SK-N-SH (cell line): ENCODE data around the gene MAPK13. TPM values are rescaled to one million over a fixed set of nuclear protein-coding genes. Genes with fewer than 3 reads are reported as not detected.

Experiments
- CTCF ChIA-PET: fragments of 300-600, 350-600 bp; formaldehyde crosslinking; extraction: SDS; loops from one replicate; lab custom pipeline; 2021; lab: Yijun Ruan, JAX
- POLR2A ChIA-PET: fragments of 350-600 bp; sonication (Branson Sonifier 250); formaldehyde crosslinking; extraction: SDS; loops from one replicate; lab custom pipeline; 2020; ENCODE audit warnings: antibody characterized with exemption, inconsistent platforms; lab: Yijun Ruan, JAX
- DNase-seq: peaks from one replicate; pipeline ENCODE4 v3.0.0; 2012
- H2AFZ ChIP-seq: fragments of 200-600 bp; sonication (generic); 2 replicates; pipeline ENCODE4 v1.8.1; 2016; ENCODE audit warnings: antibody characterized with exemption, mild to moderate bottlenecking, low read depth
- H3F3A ChIP-seq: fragments of 200-600 bp; sonication (generic); replicated peaks from 2 replicates; pipeline ENCODE3; 2016; ENCODE audit warnings: antibody characterized with exemption, mild to moderate bottlenecking; ENCODE audit not compliant: insufficient read depth
- H3K27ac ChIP-seq, 2 experiments: fragments of 200-500 bp in 1 of 2; fragments of 200-600 bp in 1 of 2; sonication (Bioruptor generic) in 1 of 2; sonication (generic), shearing (Covaris generic) in 1 of 2; 2 replicates each; pipeline versions ENCODE4 v1.5.1 to v1.6.1; 2014 to 2016; ENCODE audit warnings: low read depth in 2 of 2, inconsistent platforms in 1 of 2, low read length in 1 of 2, mild to moderate bottlenecking in 1 of 2, mixed read lengths in 1 of 2
- H3K27me3 ChIP-seq: fragments of 200-600 bp; sonication (generic), shearing (Covaris generic); 2 replicates; pipeline ENCODE4 v1.6.1; 2016; ENCODE audit warnings: mixed run types; ENCODE audit not compliant: insufficient read depth
- H3K36me3 ChIP-seq, 2 experiments: fragments of 200-500 bp in 1 of 2; fragments of 200-600 bp in 1 of 2; sonication (Bioruptor generic) in 1 of 2; sonication (generic) in 1 of 2; replicated peaks in 1 of 2; 2 replicates each; pipeline versions ENCODE3 to v1.5.1; 2014 to 2016; ENCODE audit warnings: low read length in 1 of 2, mild to moderate bottlenecking in 1 of 2; ENCODE audit not compliant: insufficient read depth in 2 of 2, control insufficient read depth in 1 of 2
- H3K4me1 ChIP-seq, 2 experiments: fragments of 200-500 bp in 1 of 2; fragments of 200-600 bp in 1 of 2; sonication (Bioruptor generic) in 1 of 2; sonication (generic), shearing (Covaris generic) in 1 of 2; 2 replicates each; pipeline versions ENCODE4 v1.5.1 to v1.6.1; 2014 to 2016; ENCODE audit warnings: low read depth in 1 of 2, low read length in 1 of 2, mixed run types in 1 of 2; ENCODE audit not compliant: insufficient read depth in 2 of 2, control insufficient read depth in 1 of 2
- H3K4me2 ChIP-seq: fragments of 200-600 bp; sonication (generic), shearing (Covaris generic); 2 replicates; pipeline ENCODE4 v1.6.1; 2017; ENCODE audit warnings: mixed run types
- H3K4me3 ChIP-seq, 2 experiments: fragments of 200-500 bp in 1 of 2; fragments of 200-600 bp in 1 of 2; sonication (Bioruptor generic) in 1 of 2; sonication (generic), shearing (Covaris generic) in 1 of 2; 2 replicates each; pipeline versions ENCODE4 v1.5.1 to v1.8.1; 2014 to 2016; ENCODE audit warnings: low read depth in 2 of 2, inconsistent platforms in 1 of 2, low read length in 1 of 2, mild to moderate bottlenecking in 1 of 2, mixed read lengths in 1 of 2, moderate library complexity in 1 of 2
- H3K79me2 ChIP-seq: fragments of 200-600 bp; sonication (generic); 2 replicates; pipeline ENCODE4 v1.8.1; 2017; ENCODE audit warnings: mild to moderate bottlenecking; ENCODE audit not compliant: insufficient read depth
- H3K9ac ChIP-seq: fragments of 200-600 bp; sonication (generic); 2 replicates; pipeline ENCODE4 v1.6.1; 2017; ENCODE audit warnings: mixed run types
- H3K9me2 ChIP-seq: fragments of 200-600 bp; sonication (generic); 2 replicates; pipeline ENCODE4 v1.6.1; 2017; ENCODE audit warnings: mixed run types
- H3K9me3 ChIP-seq: fragments of 200-600 bp; sonication (generic); 2 replicates; pipeline ENCODE4 v1.6.1; 2017; ENCODE audit warnings: mixed run types, mild to moderate bottlenecking, moderate library complexity
- H4K20me1 ChIP-seq: fragments of 200-600 bp; sonication (generic); 2 replicates; pipeline ENCODE4 v1.6.1; 2017; ENCODE audit warnings: mild to moderate bottlenecking, mixed run types; ENCODE audit not compliant: insufficient read depth
- CHD2 ChIP-seq: fragments of 150-350 bp; IDR thresholded peaks from 2 replicates; pipeline ENCODE4 v1.6.1; 2018; ENCODE audit warnings: low read length; ENCODE audit not compliant: partially characterized antibody
- GATA2 ChIP-seq: sonication (generic); formaldehyde crosslinking; IDR thresholded peaks from 2 replicates; pipeline ENCODE4 v1.5.0; 2020; ENCODE audit warnings: mild to moderate bottlenecking, missing genetic modification reagents
- NFIC ChIP-seq: IDR thresholded peaks from 2 replicates; pipeline ENCODE4 v1.4.0; 2012; ENCODE audit warnings: borderline replicate concordance
- RAD21 ChIP-seq: IDR thresholded peaks from 2 replicates; pipeline ENCODE4 v1.6.1; 2012; ENCODE audit warnings: mild to moderate bottlenecking, low read length
- RCOR1 ChIP-seq: fragments of 150-350 bp; IDR thresholded peaks from 2 replicates; pipeline ENCODE4 v1.6.1; 2017; ENCODE audit warnings: antibody characterized with exemption, low read length
- RFX5 ChIP-seq: IDR thresholded peaks from 2 replicates; pipeline ENCODE4 v1.6.1; 2012; ENCODE audit warnings: mild to moderate bottlenecking, improper control_type of control experiment, low read length
- RXRA ChIP-seq: IDR thresholded peaks from 2 replicates; pipeline ENCODE4 v1.4.0; 2012; ENCODE audit warnings: low read depth, mild to moderate bottlenecking, borderline replicate concordance
- SIN3A ChIP-seq: IDR thresholded peaks from 2 replicates; pipeline ENCODE4 v1.6.1; 2012; ENCODE audit warnings: low read depth, mild to moderate bottlenecking, low read length, moderate library complexity, borderline replicate concordance
- SMC3 ChIP-seq: IDR thresholded peaks from 2 replicates; pipeline ENCODE4 v1.6.1; 2012; ENCODE audit warnings: low read depth, low read length, improper control_type of control experiment
- TCF12 ChIP-seq: IDR thresholded peaks from 2 replicates; pipeline ENCODE4 v1.4.0; 2012
- WGBS: methylation state at CpG from one replicate; pipeline ENCODE4 v1.1.6; 2017; ENCODE audit warnings: low lambda C conversion rate; 5-methylcytosine and 5-hydroxymethylcytosine counted together
- polyA plus RNA-seq, 3 experiments: library from polyadenylated mRNA; depleted of rRNA; stranded (reverse); fragments of >200 nt; gene quantifications; 2 replicates each; pipeline ENCODE4 v1.2.3, GENCODE V29; 2012
- TF ChIP-seq, protein P1 (sequence below): IDR thresholded peaks from 2 replicates; pipeline ENCODE4 v1.4.0; 2012; ENCODE audit warnings: low read depth, borderline replicate concordance

Gene MAPK13
- polyA plus RNA-seq, 1 of the 3 experiments (the other 2 are of a cell fraction) = 2.3 TPM

DNA sequence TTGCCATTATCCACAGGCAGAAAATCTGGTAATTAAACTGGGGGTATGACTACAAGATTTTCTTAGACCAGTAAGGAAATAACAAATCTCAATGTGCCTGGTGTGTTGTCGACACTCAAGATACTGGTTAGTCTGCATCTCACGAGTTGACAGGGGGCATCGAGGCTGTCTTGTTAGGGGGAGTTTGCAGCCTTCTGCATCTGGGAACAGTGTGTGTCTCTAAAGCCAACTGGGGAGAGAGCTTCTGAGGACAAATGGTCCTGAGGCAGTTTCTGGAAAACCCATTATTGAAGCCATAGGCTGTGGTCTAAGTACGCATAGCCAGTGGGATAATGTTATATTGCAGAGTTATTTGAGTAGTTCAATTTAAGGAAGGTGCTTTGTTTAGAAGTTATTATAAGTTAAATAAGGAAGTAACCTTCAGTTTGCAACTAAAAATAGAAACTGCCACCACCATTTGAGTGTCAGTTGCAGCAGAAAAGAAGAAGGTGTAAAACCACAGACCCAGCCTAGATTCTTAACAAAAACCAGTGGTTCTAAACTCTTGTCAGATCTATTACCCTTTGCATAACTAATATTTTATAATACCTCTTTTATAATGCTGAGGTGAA, 15.4 kb upstream of the MAPK13 start:
- WGBS = 73% methylated on average over 4 of the region's 4 CpGs

DNA sequence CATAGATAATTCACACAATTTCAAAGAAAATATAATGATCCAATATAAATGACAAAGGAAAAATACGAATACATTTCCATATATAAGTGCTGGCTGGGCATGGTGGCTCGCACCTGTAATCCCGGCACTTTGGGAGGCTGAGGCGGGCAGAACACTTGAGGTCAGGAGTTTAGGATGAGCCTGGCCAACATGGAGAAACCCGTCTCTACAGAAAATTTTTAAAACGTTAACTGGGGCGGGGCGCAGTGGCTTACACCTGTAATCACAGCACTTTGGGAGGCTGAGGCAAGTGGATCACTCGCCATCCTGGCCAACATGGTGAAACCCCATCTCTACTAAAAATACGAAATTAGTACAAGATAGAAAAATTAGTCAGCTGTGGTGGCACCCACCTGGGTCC, 14.9 kb upstream of the MAPK13 start:
- Histone ChIP-seq H3K9me2 (no peaks in the 10 kb centered on the region), H3K4me1 (peaks cover 0 to 24% of the 10 kb centered on the region in 2 experiments; a peak in 2 of 4 replicates), H3K9me3 (no peaks in the 10 kb centered on the region), H3K27me3 (no peaks in the 10 kb centered on the region), H2AFZ (no peak overlapping the region), H3K27ac (no peak overlapping the region), H3K4me3 (no peak overlapping the region), H3F3A (peaks cover 8% of the 10 kb centered on the region), H3K9ac (no peak overlapping the region), H3K79me2 (no peaks in the 10 kb centered on the region), H3K36me3 (peaks cover 11 to 16% of the 10 kb centered on the region in 2 experiments), H3K4me2 (no peak overlapping the region), H4K20me1 (no peaks in the 10 kb centered on the region)
- no peak for DNase-seq
- 96% methylated on average over 10 of the region's 10 CpGs for WGBS
- TF ChIP-seq SIN3A = no peak
- no peak for TF ChIP-seq RXRA
- no peak for TF ChIP-seq RCOR1
- no peak for TF ChIP-seq SMC3
- TF ChIP-seq, protein P1, sequence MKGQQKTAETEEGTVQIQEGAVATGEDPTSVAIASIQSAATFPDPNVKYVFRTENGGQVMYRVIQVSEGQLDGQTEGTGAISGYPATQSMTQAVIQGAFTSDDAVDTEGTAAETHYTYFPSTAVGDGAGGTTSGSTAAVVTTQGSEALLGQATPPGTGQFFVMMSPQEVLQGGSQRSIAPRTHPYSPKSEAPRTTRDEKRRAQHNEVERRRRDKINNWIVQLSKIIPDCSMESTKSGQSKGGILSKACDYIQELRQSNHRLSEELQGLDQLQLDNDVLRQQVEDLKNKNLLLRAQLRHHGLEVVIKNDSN = no peak
- TF ChIP-seq NFIC = no peak
- no peak for TF ChIP-seq GATA2 (CRISPR knock-in tag)
- TF ChIP-seq RAD21 = no peak
- TF ChIP-seq RFX5 = no peak
- no peak for TF ChIP-seq CHD2
- ChIA-PET POLR2A (no interaction called here), CTCF (interaction anchor here (0.7 to 1.6 kb wide), 2 partner anchors 87 to 187 kb away, joined by 3 to 5 read pairs; partner anchors contain the start of gene MAPK14)

More for the DNA sequence above, 15.4 kb upstream of the MAPK13 start:
- Histone ChIP-seq H3K27ac (no peak overlapping the region), H3K79me2 (no peaks in the 10 kb centered on the region), H3K9ac (no peak overlapping the region), H3K36me3 (peaks cover 16 to 22% of the 10 kb centered on the region in 2 experiments), H3K4me3 (no peak overlapping the region), H3K9me2 (no peaks in the 10 kb centered on the region), H3K4me1 (peaks cover 0 to 29% of the 10 kb centered on the region in 2 experiments; a peak in 2 of 4 replicates), H3K4me2 (no peak overlapping the region), H3K27me3 (no peaks in the 10 kb centered on the region), H2AFZ (no peak overlapping the region), H3K9me3 (no peaks in the 10 kb centered on the region), H3F3A (peaks cover 8% of the 10 kb centered on the region), H4K20me1 (no peaks in the 10 kb centered on the region)
- ChIA-PET CTCF (interaction anchor here (1.6 kb wide), 1 partner anchor 87 kb away, joined by 3 read pairs; the partner anchor contains the start of gene MAPK14), POLR2A (no interaction called here)
- no peak for TF ChIP-seq TCF12
- DNase-seq = no peak
